Measurements from ENCODE around the gene CSNK1G2. TPM values are rescaled to one million over a fixed set of nuclear protein-coding genes. Genes with fewer than 3 reads are reported as not detected.

The CSNK1G2 gene
- total and polyA plus RNA-seq, 2 of the 13 experiments (the other 11 are each of a cell fraction or from before 2014, with no cell fraction given): 53.8 to 72.5 TPM

DNA sequence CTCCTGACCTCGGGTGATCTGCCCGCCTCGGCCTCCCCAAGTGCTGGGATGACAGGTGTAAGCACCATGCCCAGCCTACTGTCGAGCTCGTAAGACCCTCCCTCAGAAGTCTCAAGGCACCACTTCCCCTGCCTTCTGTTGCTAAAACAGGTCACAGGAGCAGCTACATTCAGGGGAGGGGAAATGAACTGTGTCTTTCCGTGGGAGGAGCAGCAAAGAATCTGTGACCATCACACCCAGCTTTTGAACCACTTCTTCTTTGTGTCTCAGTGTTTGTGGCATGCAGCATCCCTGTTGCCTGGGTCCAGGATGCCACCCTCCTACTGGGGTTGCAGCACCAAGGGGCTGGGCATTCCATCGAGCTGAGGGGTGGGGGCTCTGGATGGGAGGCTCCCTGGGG lies 7.7 kb upstream of the CSNK1G2 start:
- Histone ChIP-seq H3K4me3 (replicated peaks in 1 of 3; ENCODE audit: insufficient read depth in 1 of 3, low read depth in 2 of 3, low read length in 3 of 3) (no peak overlapping the region), H3K79me2 (ENCODE audit: insufficient read depth, low read length) (no peaks in the 10 kb centered on the region), H2AFZ (ENCODE audit: low read length) (no peak overlapping the region), H4K20me1 (ENCODE audit: insufficient read depth, low read length) (no peaks in the 10 kb centered on the region), H3K27me3 (ENCODE audit: control insufficient read depth in 1 of 2, insufficient read depth in 2 of 2, low read length in 2 of 2) (no peaks in the 10 kb centered on the region), H3K9me3 (ENCODE audit: low read length) (no peaks in the 10 kb centered on the region; the same call in 1 of the 2 replicates), H3K9ac (ENCODE audit: insufficient read depth, low read depth, low read length) (no peak overlapping the region), H3K36me3 (replicated peaks in 1 of 2; ENCODE audit: control insufficient read depth in 1 of 2, insufficient read depth in 2 of 2, low read length in 2 of 2) (no peaks in the 10 kb centered on the region), H3K4me1 (ENCODE audit: insufficient read depth, low read length) (peaks cover 36% of the 10 kb centered on the region), H3K4me2 (ENCODE audit: low read depth, low read length) (no peak overlapping the region), H3K27ac (ENCODE audit: extremely low read length, insufficient read depth, low read length) (no peak overlapping the region)
- TF ChIP-seq, protein P1, sequence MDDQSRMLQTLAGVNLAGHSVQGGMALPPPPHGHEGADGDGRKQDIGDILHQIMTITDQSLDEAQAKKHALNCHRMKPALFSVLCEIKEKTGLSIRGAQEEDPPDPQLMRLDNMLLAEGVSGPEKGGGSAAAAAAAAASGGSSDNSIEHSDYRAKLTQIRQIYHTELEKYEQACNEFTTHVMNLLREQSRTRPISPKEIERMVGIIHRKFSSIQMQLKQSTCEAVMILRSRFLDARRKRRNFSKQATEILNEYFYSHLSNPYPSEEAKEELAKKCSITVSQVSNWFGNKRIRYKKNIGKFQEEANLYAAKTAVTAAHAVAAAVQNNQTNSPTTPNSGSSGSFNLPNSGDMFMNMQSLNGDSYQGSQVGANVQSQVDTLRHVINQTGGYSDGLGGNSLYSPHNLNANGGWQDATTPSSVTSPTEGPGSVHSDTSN (CRISPR knock-in tag; IDR thresholded peaks at IDR 0.05; ENCODE audit: borderline replicate concordance): no peak
- TF ChIP-seq ZNF12 (CRISPR knock-in tag; IDR thresholded peaks at IDR 0.05) (no peak), JUN (CRISPR knock-in tag; IDR thresholded peaks at IDR 0.05) (no peak), ZNF616 (CRISPR knock-in tag; IDR thresholded peaks at IDR 0.05; ENCODE audit: low read depth) (no peak), CREM (IDR thresholded peaks at IDR 0.05) (no peak), CREM (CRISPR knock-in tag; IDR thresholded peaks at IDR 0.05) (no peak), KLF13 (CRISPR knock-in tag; IDR thresholded peaks at IDR 0.05) (no peak), ZNF784 (CRISPR knock-in tag; IDR thresholded peaks at IDR 0.05; ENCODE audit: borderline replicate concordance) (no peak), PAF1 (CRISPR knock-in tag; IDR thresholded peaks at IDR 0.05) (no peak), ZNF644 (CRISPR knock-in tag; IDR thresholded peaks at IDR 0.05; ENCODE audit: low read depth) (no peak), KDM5B (CRISPR knock-in tag; IDR thresholded peaks at IDR 0.05; ENCODE audit: borderline replicate concordance) (no peak), CREB1 (IDR thresholded peaks at IDR 0.05) (no peak), CREB1 (CRISPR knock-in tag; IDR thresholded peaks at IDR 0.05) (no peak), ZNF564 (CRISPR knock-in tag; IDR thresholded peaks at IDR 0.05) (no peak)
- TF ChIP-seq, protein P2, sequence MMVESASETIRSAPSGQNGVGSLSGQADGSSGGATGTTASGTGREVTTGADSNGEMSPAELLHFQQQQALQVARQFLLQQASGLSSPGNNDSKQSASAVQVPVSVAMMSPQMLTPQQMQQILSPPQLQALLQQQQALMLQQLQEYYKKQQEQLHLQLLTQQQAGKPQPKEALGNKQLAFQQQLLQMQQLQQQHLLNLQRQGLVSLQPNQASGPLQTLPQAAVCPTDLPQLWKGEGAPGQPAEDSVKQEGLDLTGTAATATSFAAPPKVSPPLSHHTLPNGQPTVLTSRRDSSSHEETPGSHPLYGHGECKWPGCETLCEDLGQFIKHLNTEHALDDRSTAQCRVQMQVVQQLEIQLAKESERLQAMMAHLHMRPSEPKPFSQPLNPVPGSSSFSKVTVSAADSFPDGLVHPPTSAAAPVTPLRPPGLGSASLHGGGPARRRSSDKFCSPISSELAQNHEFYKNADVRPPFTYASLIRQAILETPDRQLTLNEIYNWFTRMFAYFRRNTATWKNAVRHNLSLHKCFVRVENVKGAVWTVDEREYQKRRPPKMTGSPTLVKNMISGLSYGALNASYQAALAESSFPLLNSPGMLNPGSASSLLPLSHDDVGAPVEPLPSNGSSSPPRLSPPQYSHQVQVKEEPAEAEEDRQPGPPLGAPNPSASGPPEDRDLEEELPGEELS (CRISPR knock-in tag; IDR thresholded peaks at IDR 0.05): no peak
- TF ChIP-seq, protein P3, sequence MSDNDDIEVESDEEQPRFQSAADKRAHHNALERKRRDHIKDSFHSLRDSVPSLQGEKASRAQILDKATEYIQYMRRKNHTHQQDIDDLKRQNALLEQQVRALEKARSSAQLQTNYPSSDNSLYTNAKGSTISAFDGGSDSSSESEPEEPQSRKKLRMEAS (IDR thresholded peaks at IDR 0.05): no peak
- intact Hi-C loops (cut with micrococcal nuclease; ENCODE audit: unreplicated experiment): no loop called here
- ATAC-seq (no peak), FAIRE-seq (no peak), DNase-seq (ENCODE audit: low spot score) (no peak)
- no TSS peak for BruUV-seq (replicated peaks)
- POLR2A ChIA-PET: no interaction called here
- in situ Hi-C loops (cut with HindIII; ENCODE audit: extremely low pct_ligation_motif_present, low pct_unique_long_range_greater_than_20kb): loop anchor here (10.0 kb wide), 1 partner anchor 132 kb away; no protein-coding TSS in a partner anchor
- CTCF ChIA-PET (ENCODE audit: low intra/inter-chr PET ratio, low total read pairs): no interaction called here
- WGBS (ENCODE audit: low lambda C conversion rate): 56% methylated on average over 6 of the region's 7 CpGs
